Measurements from ENCODE around the gene PM20D2. TPM values are rescaled to one million over a fixed set of nuclear protein-coding genes. Genes with fewer than 3 reads are reported as not detected.
A peak's percentile ranks its signal among the peaks of the same experiment; 100 is the strongest.

Gene PM20D2
- total and polyA plus RNA-seq, 2 of the 13 experiments (the other 11 are each of a cell fraction or from before 2014, with no cell fraction given), result 13.3 to 26.3 TPM

DNA sequence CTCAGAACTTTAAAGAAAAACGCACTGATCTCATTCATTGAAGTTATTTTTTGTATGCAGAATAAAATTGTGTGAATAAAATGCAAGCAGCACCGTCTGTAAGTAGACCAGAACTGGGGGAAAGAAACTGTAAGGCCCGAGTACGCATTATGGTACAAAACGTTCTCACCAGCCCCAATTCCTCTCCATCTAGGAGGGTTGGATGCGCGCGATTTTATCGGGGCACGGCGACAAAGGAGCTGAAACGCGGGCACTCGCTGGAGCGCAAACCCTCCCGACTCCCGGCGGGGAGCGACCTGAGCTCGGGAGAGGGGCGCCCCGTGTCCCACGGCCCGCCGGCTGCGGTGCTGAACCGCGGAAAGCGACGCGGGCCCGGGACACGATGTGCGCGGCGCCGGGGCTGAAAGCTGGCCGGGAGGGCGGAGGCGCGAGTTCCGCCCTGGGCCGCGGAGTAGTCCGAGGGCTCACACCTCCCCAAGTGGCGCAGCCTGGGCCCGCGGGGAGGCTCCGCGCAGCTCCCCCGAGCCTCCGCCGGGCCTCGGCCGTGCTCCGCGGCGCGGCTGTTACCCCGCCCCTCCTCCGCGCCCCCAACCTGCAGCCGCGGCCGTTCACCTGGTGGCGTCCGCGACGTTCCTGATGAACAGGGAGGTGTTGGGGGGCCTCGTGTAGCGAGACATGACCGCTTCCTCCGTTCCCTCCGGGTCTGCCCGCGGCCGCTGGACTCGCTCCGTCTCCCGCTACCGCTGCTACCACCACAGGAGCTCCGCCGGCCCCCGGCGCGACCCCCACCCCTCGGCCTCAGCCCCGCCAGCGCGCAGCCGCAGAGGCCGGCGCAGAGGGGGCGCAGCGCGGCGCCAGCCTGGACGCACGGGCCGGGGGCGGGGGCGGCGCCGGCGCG lies 28.4 kb upstream of the PM20D2 start, which contains the start of gene SRSF12 (continued):
- TF ChIP-seq, protein P1, sequence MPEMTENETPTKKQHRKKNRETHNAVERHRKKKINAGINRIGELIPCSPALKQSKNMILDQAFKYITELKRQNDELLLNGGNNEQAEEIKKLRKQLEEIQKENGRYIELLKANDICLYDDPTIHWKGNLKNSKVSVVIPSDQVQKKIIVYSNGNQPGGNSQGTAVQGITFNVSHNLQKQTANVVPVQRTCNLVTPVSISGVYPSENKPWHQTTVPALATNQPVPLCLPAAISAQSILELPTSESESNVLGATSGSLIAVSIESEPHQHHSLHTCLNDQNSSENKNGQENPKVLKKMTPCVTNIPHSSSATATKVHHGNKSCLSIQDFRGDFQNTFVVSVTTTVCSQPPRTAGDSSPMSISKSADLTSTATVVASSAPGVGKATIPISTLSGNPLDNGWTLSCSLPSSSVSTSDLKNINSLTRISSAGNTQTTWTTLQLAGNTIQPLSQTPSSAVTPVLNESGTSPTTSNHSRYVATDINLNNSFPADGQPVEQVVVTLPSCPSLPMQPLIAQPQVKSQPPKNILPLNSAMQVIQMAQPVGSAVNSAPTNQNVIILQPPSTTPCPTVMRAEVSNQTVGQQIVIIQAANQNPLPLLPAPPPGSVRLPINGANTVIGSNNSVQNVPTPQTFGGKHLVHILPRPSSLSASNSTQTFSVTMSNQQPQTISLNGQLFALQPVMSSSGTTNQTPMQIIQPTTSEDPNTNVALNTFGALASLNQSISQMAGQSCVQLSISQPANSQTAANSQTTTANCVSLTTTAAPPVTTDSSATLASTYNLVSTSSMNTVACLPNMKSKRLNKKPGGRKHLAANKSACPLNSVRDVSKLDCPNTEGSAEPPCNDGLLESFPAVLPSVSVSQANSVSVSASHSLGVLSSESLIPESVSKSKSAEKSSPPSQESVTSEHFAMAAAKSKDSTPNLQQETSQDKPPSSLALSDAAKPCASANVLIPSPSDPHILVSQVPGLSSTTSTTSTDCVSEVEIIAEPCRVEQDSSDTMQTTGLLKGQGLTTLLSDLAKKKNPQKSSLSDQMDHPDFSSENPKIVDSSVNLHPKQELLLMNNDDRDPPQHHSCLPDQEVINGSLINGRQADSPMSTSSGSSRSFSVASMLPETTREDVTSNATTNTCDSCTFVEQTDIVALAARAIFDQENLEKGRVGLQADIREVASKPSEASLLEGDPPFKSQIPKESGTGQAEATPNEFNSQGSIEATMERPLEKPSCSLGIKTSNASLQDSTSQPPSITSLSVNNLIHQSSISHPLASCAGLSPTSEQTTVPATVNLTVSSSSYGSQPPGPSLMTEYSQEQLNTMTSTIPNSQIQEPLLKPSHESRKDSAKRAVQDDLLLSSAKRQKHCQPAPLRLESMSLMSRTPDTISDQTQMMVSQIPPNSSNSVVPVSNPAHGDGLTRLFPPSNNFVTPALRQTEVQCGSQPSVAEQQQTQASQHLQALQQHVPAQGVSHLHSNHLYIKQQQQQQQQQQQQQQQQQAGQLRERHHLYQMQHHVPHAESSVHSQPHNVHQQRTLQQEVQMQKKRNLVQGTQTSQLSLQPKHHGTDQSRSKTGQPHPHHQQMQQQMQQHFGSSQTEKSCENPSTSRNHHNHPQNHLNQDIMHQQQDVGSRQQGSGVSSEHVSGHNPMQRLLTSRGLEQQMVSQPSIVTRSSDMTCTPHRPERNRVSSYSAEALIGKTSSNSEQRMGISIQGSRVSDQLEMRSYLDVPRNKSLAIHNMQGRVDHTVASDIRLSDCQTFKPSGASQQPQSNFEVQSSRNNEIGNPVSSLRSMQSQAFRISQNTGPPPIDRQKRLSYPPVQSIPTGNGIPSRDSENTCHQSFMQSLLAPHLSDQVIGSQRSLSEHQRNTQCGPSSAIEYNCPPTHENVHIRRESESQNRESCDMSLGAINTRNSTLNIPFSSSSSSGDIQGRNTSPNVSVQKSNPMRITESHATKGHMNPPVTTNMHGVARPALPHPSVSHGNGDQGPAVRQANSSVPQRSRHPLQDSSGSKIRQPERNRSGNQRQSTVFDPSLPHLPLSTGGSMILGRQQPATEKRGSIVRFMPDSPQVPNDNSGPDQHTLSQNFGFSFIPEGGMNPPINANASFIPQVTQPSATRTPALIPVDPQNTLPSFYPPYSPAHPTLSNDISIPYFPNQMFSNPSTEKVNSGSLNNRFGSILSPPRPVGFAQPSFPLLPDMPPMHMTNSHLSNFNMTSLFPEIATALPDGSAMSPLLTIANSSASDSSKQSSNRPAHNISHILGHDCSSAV (CRISPR knock-in tag; IDR thresholded peaks at IDR 0.05; ENCODE audit: borderline replicate concordance), result no peak
- TF ChIP-seq CERS6 (CRISPR knock-in tag; IDR thresholded peaks at IDR 0.05), result no peak
- 0 out of 2 replicates have a peak, but pooled peaks have one; percentile 45 for TF ChIP-seq ZFP91 (CRISPR knock-in tag; IDR thresholded peaks at IDR 0.05; ENCODE audit: borderline replicate concordance)
- TF ChIP-seq FOSL2 (CRISPR knock-in tag; IDR thresholded peaks at IDR 0.05), result no peak
- TF ChIP-seq ZMAT3 (CRISPR knock-in tag; conservative IDR thresholded peaks at IDR 0.05), result peak; percentile 22; the same call in 1 of the 2 replicates
- TF ChIP-seq POGZ (CRISPR knock-in tag; IDR thresholded peaks at IDR 0.05), result no peak
- no peak for TF ChIP-seq BORCS8-MEF2B (CRISPR knock-in tag; IDR thresholded peaks at IDR 0.05)
- TF ChIP-seq, protein P2, sequence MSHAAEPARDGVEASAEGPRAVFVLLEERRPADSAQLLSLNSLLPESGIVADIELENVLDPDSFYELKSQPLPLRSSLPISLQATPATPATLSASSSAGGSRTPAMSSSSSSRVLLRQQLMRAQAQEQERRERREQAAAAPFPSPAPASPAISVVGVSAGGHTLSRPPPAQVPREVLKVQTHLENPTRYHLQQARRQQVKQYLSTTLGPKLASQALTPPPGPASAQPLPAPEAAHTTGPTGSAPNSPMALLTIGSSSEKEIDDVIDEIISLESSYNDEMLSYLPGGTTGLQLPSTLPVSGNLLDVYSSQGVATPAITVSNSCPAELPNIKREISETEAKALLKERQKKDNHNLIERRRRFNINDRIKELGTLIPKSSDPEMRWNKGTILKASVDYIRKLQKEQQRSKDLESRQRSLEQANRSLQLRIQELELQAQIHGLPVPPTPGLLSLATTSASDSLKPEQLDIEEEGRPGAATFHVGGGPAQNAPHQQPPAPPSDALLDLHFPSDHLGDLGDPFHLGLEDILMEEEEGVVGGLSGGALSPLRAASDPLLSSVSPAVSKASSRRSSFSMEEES (CRISPR knock-in tag; IDR thresholded peaks at IDR 0.05), result no peak
- no peak for TF ChIP-seq ZNF121 (CRISPR knock-in tag; IDR thresholded peaks at IDR 0.05)
- no peak for TF ChIP-seq ZSCAN12 (CRISPR knock-in tag; IDR thresholded peaks at IDR 0.05)
- TF ChIP-seq MXD4 (CRISPR knock-in tag; IDR thresholded peaks at IDR 0.05), result no peak
- no peak for TF ChIP-seq ZNF878 (CRISPR knock-in tag; IDR thresholded peaks at IDR 0.05)
- TF ChIP-seq CHCHD3 (CRISPR knock-in tag; IDR thresholded peaks at IDR 0.05), result no peak
- TF ChIP-seq ZNF572 (CRISPR knock-in tag; IDR thresholded peaks at IDR 0.05), result no peak
- TF ChIP-seq SALL2 (CRISPR knock-in tag; IDR thresholded peaks at IDR 0.05), result 0 out of 2 replicates have a peak, but pooled peaks have one; percentile 22
- TF ChIP-seq ZNF7 (CRISPR knock-in tag; IDR thresholded peaks at IDR 0.05), result no peak
- peak; percentile 59; the same call in 1 of the 2 replicates for TF ChIP-seq ZNF446 (CRISPR knock-in tag; IDR thresholded peaks at IDR 0.05)

All from HepG2 (cell line).